Stimulated activated CD4-positive, alpha-beta T cell treated with anti-CD3 and anti-CD28 coated beads, Interleukin-15, amount 100 ng/mL, for 1 hour (primary cell): ENCODE results near the gene SERINC2.

Experiments
- DNase-seq, 2 donors: peaks; one replicate each; pipeline ENCODE4 v3.0.0-alpha.2; 2020; ENCODE audit warnings: low read depth in 1 of 2, low spot score in 1 of 2

SERINC2 gene

DNA sequence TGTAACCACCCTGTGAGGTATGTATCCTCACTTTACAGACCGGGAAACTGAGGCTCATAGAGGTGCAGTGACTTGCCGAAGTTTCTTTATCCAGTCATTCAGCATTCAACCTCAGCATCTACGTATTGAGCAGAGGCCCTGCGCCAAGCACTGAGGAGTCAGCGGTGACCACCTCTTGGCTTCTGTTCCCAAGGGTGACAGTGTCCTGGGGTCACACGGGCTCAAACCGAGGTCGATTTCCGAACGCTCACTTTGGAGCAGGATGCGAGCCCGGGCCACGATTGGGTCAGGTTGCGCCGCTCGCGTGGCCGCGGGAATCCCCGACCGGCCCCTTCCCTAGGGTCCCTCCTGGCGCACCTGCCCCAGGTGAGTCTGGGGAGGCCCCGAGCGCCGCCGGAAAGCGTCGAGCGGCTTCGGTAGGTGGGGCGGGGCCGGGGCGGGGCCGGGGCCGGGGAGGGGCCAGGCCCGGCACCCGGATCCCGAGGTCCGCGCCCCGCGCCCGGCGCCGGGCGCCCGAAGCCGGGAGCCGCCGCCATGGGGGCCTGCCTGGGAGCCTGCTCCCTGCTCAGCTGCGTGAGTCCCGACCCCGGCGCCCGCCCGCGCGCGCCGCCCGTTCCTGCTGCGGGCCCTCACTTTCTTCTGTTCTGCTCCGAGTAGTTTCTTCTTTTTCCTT is at the start of gene SERINC2:
SERINC2 (plus strand) TSS at position 482 of the 673 bp plus-strand sequence; CDS start at position 535, 53 bp downstream.
- peak in 1 of 2 donors; percentile 8 for DNase-seq

- DNase-seq = no peak
Observed at GRCh38 chr1:31364561-31365250, 48.3 kb upstream of the SERINC2 start.

GRCh38 chr1:31366796-31367195 is 46.2 kb upstream of the SERINC2 start:
- no peak for DNase-seq

DNA sequence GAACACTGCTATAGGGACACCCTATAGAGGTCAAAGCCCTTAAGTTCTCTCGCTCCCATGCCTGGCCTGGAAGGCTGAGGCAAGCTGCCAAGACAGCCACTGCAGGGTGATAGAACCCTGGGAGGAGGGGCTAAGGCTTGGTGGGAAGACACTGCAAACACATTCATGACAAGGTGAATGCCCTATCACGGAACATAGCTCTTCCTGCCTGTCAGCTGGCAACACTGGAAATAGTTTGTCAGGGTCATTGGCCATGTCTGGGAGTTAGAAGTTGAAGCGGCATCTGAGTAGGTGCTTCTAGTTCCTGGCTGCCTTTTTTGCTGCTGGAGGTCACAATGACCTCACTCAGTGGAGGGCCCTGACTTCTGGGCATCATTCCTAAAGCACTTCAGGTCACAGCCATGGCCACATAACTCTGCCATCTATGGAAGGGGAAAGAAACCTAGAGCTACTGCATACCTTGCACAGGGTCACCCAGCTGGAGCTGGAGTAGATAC is 44.4 kb upstream of the SERINC2 start:
- DNase-seq = no peak

DNA sequence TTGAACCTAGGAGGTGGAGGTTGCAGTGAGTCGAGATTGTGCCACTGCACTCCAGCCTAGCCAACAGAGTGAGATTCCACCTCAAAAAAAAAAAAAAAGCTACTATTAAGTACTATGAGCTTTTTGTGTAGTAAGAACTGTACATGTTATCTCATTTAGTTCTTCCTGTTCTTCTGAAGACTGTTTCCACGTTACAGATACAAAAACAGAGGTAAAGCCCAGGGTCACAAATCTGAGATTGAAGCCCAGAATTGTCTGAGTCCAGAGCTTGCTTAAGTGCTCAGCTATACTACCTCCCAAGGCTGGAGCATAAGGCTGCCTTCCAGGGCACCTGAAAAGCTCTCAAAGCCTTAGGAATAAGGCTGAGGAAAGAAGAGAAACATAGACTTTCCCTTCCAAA is 43.0 kb upstream of the SERINC2 start:
- no peak for DNase-seq

GRCh38 chr1:31370565-31370964 is 42.4 kb upstream of the SERINC2 start:
- DNase-seq = no peak

DNA sequence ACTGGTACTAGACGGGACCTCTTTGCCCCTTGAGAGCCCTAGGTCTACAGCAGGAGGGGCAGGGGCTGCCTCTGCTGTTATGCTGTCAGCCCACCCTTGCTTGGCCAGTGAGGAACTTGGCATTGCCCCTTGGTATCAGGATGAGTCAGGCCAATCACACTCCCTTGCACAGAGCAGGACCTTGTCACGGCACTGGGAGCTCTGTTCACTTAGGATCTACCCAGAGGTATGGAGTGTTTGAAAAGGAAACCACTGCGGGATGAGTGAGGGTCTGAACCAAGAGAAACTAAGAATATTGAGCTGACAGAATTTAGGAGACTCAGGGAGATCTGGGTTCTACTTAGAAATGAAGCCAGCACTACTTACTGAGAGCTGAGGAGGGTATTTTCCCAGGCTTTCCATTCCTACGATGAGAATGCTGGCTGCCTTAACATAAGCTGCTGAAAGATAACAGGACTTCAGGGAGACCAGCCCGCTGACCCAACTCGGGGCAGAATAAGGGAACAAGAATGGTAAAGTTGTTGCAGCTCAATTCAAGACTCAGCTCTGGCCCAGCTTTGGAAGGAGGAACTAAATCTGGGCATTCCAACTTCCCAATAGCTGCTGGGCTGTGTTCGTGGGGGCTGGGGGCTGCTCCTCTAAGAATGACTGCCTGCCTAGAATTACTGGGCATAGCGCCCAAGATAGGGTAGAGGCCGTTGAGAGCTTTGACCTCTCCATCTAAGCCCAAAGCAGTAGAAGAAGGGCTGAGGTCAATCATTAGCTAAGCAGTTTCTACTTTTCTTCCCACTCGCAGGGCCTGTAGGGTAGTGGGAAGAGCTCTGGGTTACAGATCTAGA is 41.7 kb upstream of the SERINC2 start:
- no peak for DNase-seq

DNA sequence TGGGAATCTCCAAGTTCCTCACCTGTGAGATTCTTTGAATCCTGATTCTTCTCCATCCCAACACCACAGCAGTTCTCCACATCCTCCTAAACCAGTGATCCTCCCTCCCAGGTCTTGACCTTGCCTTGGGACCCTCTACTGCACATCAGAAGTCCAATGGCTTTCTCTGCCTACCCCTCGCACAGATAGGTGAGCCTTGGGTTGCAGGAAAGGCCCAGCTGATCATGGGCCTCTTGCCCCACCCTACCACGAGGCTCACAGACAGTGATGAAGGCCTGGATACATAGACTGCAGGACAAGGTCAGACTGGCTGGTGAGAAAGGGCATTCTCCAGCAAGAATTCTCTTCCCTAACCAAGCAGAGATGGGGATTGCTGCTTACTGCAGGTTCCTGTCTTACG is 41.0 kb upstream of the SERINC2 start:
- no peak for DNase-seq

GRCh38 chr1:31372751-31373055 is 40.3 kb upstream of the SERINC2 start:
- no peak for DNase-seq

GRCh38 chr1:31373056-31373896 is 39.7 kb upstream of the SERINC2 start, which contains the start of gene FABP3:
Gene FABP3 (minus strand): TSS chr1:31373076. CDS start chr1:31373014, 62 bp downstream.
- no peak for DNase-seq

DNA sequence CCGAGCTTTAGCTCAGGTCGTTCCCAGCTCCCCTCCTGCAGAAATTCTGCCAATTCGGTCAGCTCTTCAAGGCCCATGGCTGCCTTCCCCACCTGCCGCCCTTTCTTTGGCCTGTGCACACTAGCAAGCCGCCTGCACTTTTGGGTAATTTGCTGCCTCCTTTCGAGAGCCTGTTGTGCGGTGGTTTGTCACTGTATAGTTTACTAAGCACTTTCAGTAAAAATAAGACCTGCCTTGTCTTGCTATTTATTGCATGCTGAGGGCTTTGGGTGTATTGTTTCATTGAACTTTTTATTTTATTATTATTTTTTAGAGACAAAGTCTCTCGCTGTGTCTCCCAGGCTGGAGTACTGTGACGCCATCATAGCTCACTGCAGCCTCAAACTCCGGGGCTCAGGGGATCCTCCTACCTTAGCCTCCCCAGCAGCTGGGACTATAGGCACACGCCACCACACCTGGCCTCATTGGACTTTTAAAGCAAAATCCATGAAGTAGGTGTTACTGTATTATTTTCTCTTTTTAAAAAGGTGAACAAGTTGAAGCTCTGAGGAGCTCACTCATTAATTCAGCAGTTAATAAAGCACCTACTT is 39.0 kb upstream of the SERINC2 start:
- DNase-seq = no peak

DNA sequence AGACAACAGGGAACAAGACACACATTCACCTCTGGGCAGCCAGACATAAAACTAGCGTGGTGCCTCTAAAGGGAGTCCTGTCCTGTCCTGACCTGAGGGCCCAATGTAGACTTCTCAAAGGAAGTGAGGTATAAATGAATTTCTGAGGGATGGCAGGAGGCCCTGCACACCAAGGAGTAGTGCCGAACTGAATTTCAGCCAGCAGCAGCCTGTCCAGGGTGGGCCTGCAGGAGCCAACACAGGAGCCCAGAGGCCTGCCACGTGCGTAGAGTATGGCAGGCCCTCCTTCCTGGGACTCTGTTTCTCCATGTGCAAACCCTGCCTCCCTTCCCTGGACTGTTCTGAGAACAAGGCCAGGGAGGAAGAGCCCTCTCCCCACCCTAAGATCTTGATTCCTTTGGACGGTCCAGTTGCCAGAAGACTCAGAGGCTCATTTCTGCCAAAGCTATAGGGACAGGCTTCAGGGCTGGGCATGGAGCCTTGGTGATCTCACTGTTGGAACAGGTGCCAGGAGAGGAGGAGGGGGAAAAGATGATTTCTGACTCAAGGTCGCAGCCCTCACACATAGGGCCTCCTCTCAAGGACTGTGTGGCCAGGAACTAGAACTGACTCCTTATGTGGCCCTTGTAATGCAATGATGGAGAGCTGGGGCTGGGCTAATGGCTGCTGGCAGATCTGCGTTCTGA is 38.4 kb upstream of the SERINC2 start:
- no peak for DNase-seq

GRCh38 chr1:31376375-31377134 is 36.5 kb upstream of the SERINC2 start:
- no peak for DNase-seq

- no peak for DNase-seq
Observed at GRCh38 chr1:31377364-31377863, 35.6 kb upstream of the SERINC2 start.

DNA sequence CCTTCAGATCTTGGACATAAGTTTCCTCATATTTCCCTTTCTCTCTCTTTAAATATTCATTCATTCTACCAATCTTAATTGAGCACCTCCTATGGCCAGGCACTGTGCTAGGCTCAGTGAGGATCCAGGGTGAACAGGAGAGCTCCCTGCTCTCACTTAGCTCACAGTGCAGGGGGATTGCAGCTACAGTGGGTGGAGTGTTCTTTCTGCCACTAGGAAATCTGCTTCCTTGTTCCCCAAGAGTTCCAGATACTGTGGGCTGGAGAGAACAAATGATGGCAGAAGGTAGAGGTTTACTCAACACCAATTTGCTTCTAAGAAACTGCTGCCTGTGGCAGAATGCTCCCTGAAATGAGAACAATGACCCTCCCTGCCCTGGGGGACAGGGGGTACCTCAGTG is 35.0 kb upstream of the SERINC2 start:
- no peak for DNase-seq

DNA sequence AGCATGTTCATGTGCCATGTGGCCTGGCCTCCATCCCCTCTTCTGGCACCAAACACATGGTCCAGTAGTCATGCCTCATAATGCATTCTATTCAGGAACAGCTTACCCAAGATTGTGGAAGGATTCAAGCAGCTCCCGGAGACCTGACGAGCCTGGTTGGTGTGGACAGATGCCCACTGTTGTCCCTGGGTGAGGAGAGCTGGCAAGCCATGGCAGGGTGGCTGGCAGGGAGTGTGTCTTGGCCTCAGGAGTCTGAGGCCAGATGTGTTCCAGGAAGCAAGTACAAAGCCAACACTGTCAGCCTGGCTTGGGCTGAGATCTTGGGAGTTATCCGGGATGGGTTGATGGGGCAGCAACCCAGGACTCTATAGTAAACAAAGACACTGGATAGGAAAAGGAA is 32.8 kb upstream of the SERINC2 start:
- DNase-seq = no peak

- no peak for DNase-seq
Observed at GRCh38 chr1:31381394-31382294, 31.4 kb upstream of the SERINC2 start.

- DNase-seq = no peak
Observed at GRCh38 chr1:31382379-31382989, 30.5 kb upstream of the SERINC2 start.
